OCI-LY7 (cell line): Measurements from ENCODE around the gene PAQR3. TPM values are rescaled to one million over a fixed set of nuclear protein-coding genes. Genes with fewer than 3 reads are reported as not detected.

Source experiments
- BruUV-seq: library from RNA; stranded (reverse); fragments of 400-500 nt; replicated peaks from 2 replicates; lab custom pipeline; 2021; lab: Mats Ljungman, UMichigan
- CTCF ChIA-PET: fragments of 300-600 bp; sonication (Branson Sonifier 250); formaldehyde crosslinking; loops from one replicate; lab custom pipeline; 2022; ENCODE audit warnings: antibody characterized with exemption; ENCODE audit not compliant: unreplicated experiment; lab: Charles Lee
- POLR2A ChIA-PET: fragments of 300-600 bp; sonication (Branson Sonifier 250); formaldehyde crosslinking; loops from one replicate; lab custom pipeline; 2022; ENCODE audit warnings: antibody characterized with exemption; lab: Charles Lee
- DNase-seq: peaks from one replicate; pipeline ENCODE4 v3.0.0-alpha.2; 2015; ENCODE audit warnings: low spot score
- H2AFZ ChIP-seq: fragments of 200-600 bp; sonication (generic), shearing (Covaris generic); 2 replicates; pipeline ENCODE4 v1.6.1; 2014; ENCODE audit warnings: mild to moderate bottlenecking, antibody characterized with exemption, low read length, moderate library complexity
- H3K27ac ChIP-seq: fragments of 200-600 bp; sonication (generic); 2 replicates; pipeline ENCODE4 v1.5.1; 2014; ENCODE audit warnings: mixed run types, low read depth, mild to moderate bottlenecking, moderate library complexity, low read length, inconsistent platforms; ENCODE audit not compliant: poor library complexity, severe bottlenecking
- H3K36me3 ChIP-seq: fragments of 200-600 bp; sonication (generic); 2 replicates; pipeline ENCODE4 v1.6.1; 2014; ENCODE audit warnings: mild to moderate bottlenecking, antibody characterized with exemption, low read length, moderate library complexity, mixed read lengths; ENCODE audit not compliant: insufficient read depth
- H3K4me1 ChIP-seq: fragments of 200-600 bp; sonication (generic); 2 replicates; pipeline ENCODE4 v1.5.1; 2014; ENCODE audit warnings: mild to moderate bottlenecking, low read length; ENCODE audit not compliant: insufficient read depth, poor library complexity, severe bottlenecking
- H3K4me2 ChIP-seq: fragments of 200-600 bp; sonication (generic); 2 replicates; pipeline ENCODE4 v1.6.1; 2014; ENCODE audit warnings: mild to moderate bottlenecking, low read length
- H3K4me3 ChIP-seq: fragments of 200-600 bp; sonication (generic); 2 replicates; pipeline ENCODE4 v1.5.1; 2014; ENCODE audit warnings: mild to moderate bottlenecking, low read depth, low read length; ENCODE audit not compliant: poor library complexity, severe bottlenecking
- H3K79me2 ChIP-seq: fragments of 200-600 bp; sonication (generic); 2 replicates; pipeline ENCODE4 v1.6.1; 2016; ENCODE audit warnings: low read depth, mild to moderate bottlenecking, low read length, moderate library complexity, mixed read lengths; ENCODE audit not compliant: insufficient read depth
- H3K9me2 ChIP-seq: fragments of 200-600 bp; sonication (generic); 2 replicates; pipeline ENCODE4 v1.6.1; 2016; ENCODE audit warnings: mild to moderate bottlenecking, low read length, mixed read lengths; ENCODE audit not compliant: insufficient read depth
- H3K9me3 ChIP-seq: fragments of 200-600 bp; sonication (generic); 2 replicates; pipeline ENCODE4 v1.6.1; 2014; ENCODE audit warnings: mild to moderate bottlenecking, mixed run types, low read length, mixed read lengths
- H4K20me1 ChIP-seq: fragments of 200-600 bp; sonication (generic); 2 replicates; pipeline ENCODE4 v1.6.1; 2014; ENCODE audit warnings: mild to moderate bottlenecking, antibody characterized with exemption, low read length, moderate library complexity, mixed read lengths; ENCODE audit not compliant: insufficient read depth
- EZH2phosphoT487 ChIP-seq: fragments of 200-600 bp; sonication (generic); IDR thresholded peaks from 2 replicates; pipeline ENCODE4 v1.6.1; 2018; ENCODE audit warnings: low read depth, borderline replicate concordance, mild to moderate bottlenecking, mixed run types, antibody characterized with exemption, low read length, moderate library complexity, mixed read lengths
- intact Hi-C: fragments of 100-400 bp; cut with micrococcal nuclease; formaldehyde crosslinking; loops from one replicate; pipeline ENCODE4 v1.10.0; 2022; ENCODE audit not compliant: unreplicated experiment
- total RNA-seq, 2 experiments: library from RNA; depleted of rRNA in 1 of 2; stranded (reverse); fragments of >200 nt in 1 of 2; shearing (Covaris generic) in 1 of 2; gene quantifications; 2 replicates each; pipeline ENCODE4 v1.2.3, GENCODE V29; 2014 to 2022
- TF ChIP-seq, protein P1 (sequence below): fragments of 200-600 bp; sonication (generic); conservative IDR thresholded peaks from 2 replicates; pipeline ENCODE4 v1.5.1; 2014; ENCODE audit warnings: mild to moderate bottlenecking, antibody characterized with exemption, low read length, moderate library complexity, mixed read lengths

Gene PAQR3
- total RNA-seq, 2 experiments from 2014 or later, result 21.6 to 28.4 TPM

DNA sequence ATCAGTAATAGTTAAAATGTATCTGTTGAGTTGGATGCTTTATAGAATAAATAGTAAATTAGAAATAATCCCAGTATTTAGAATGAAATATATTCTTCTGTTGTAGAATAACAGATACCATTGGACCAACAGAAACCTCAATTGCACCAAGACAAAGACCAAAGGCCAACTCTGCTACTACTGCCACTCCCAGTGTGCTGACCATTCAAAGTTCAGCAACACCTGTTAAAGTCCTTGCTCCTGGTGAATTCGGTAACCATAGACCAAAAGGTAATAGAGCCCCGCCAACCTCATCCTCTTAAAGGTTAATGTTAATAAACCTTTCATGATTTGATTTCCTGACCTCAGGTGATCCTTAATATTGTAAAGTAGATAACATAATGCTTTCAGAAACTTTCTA lies 73.8 kb downstream of the PAQR3 start:
- H3K4me2 ChIP-seq, result no peak overlapping the region
- no peaks in the 10 kb centered on the region for H3K9me3 ChIP-seq
- intact Hi-C loops, result loop anchor here (2.0 kb wide), 1 partner anchor 89 kb away; the partner anchor contains the start of gene BMP2K
- no peaks in the 10 kb centered on the region for H3K9me2 ChIP-seq
- H3K36me3 ChIP-seq, result peaks cover 50% of the 10 kb centered on the region
- no peaks in the 10 kb centered on the region for H3K4me1 ChIP-seq
- H3K4me3 ChIP-seq, result no peak overlapping the region
- ChIA-PET POLR2A (interaction anchor here (0.7 kb wide), 1 partner anchor 13 kb away, joined by 3 read pairs; no protein-coding TSS in a partner anchor), CTCF (no interaction called here)
- H4K20me1 ChIP-seq, result no peaks in the 10 kb centered on the region
- H3K79me2 ChIP-seq, result no peaks in the 10 kb centered on the region; the same call in 1 of the 2 replicates
- TF ChIP-seq, protein P1, sequence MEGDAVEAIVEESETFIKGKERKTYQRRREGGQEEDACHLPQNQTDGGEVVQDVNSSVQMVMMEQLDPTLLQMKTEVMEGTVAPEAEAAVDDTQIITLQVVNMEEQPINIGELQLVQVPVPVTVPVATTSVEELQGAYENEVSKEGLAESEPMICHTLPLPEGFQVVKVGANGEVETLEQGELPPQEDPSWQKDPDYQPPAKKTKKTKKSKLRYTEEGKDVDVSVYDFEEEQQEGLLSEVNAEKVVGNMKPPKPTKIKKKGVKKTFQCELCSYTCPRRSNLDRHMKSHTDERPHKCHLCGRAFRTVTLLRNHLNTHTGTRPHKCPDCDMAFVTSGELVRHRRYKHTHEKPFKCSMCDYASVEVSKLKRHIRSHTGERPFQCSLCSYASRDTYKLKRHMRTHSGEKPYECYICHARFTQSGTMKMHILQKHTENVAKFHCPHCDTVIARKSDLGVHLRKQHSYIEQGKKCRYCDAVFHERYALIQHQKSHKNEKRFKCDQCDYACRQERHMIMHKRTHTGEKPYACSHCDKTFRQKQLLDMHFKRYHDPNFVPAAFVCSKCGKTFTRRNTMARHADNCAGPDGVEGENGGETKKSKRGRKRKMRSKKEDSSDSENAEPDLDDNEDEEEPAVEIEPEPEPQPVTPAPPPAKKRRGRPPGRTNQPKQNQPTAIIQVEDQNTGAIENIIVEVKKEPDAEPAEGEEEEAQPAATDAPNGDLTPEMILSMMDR, result no peak
- TF ChIP-seq EZH2phosphoT487, result no peak
- no peak for DNase-seq
- no peak overlapping the region for H2AFZ ChIP-seq
- H3K27ac ChIP-seq, result no peak overlapping the region
- no TSS peak for BruUV-seq

DNA sequence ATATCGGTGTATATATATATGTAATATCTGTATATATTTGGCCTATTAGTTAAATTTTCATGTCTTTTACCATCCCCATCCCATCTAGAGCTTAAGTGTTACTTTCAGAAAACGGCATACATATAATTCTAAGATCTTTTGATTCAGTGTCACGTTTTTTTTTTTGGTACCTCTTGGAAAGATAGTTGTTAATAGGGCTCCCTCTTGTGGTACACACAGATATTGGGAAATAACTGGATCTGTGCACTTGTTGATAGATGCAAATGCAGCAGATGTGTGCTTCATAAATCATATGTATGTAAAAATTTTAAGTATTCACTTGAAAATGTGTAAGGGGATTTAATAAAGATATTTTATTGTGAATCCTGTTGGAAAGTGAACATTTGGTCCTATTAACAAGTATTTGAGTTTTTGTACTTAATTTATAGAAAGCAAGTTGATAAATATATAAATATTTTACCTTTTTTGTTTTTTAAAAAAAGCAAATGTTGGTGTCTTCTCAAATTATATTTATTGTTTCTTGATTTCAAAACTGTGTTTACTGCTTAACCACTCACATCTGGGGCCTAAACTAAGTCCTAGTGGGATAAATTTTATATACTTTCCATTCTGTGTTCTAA lies 74.7 kb downstream of the PAQR3 start:
- ChIA-PET POLR2A (interaction anchor here (0.7 to 2.2 kb wide), 8 partner anchors 12 to 249 kb away, joined by 3 to 8 read pairs (median 4); partner anchors contain the start of gene BMP2K), CTCF (interaction anchor here (1.6 kb wide), 1 partner anchor 250 kb away, joined by 7 read pairs; no protein-coding TSS in a partner anchor)
- intact Hi-C loops, result loop anchor here (1.0 to 2.0 kb wide), 2 partner anchors 88 to 252 kb away; partner anchors contain the start of gene BMP2K
- no TSS peak for BruUV-seq
- Histone ChIP-seq H4K20me1 (no peaks in the 10 kb centered on the region), H3K27ac (no peak overlapping the region), H3K79me2 (no peaks in the 10 kb centered on the region; the same call in 1 of the 2 replicates), H3K9me3 (no peaks in the 10 kb centered on the region), H3K4me1 (no peaks in the 10 kb centered on the region), H2AFZ (no peak overlapping the region), H3K9me2 (no peaks in the 10 kb centered on the region), H3K4me3 (no peak overlapping the region), H3K4me2 (no peak overlapping the region), H3K36me3 (peaks cover 54% of the 10 kb centered on the region)
- DNase-seq, result peak; percentile 86
- TF ChIP-seq, protein P1, result peak; percentile 96
- TF ChIP-seq EZH2phosphoT487, result no peak
